Naive B cell (primary cell): Measurements from ENCODE around the gene PARP15. TPM values are rescaled to one million over a fixed set of nuclear protein-coding genes. Genes with fewer than 3 reads are reported as not detected.

Experiments
- ATAC-seq, 2 donors: fragments of 150-1000 bp; cut with Tn5 transposase; 2 replicates each; pipeline ENCODE4 v1.10.0; 2021; ENCODE audit warnings: low read depth in 2 of 2, mild to moderate bottlenecking in 2 of 2, moderate library complexity in 2 of 2
- DNase-seq: peaks from one replicate; pipeline ENCODE4 v3.0.0; 2022
- H3K27ac Mint-ChIP-seq, 6 donors: one replicate each; pipeline ENCODE4 v1.8.0; 2020 to 2022; ENCODE audit warnings: mild to moderate bottlenecking in 6 of 6, mixed read lengths in 6 of 6, moderate library complexity in 5 of 6, inconsistent platforms in 2 of 6
- H3K27me3 Mint-ChIP-seq, 3 donors: one replicate each; pipeline ENCODE4 v1.8.0; 2021 to 2022; ENCODE audit warnings: mixed read lengths in 3 of 3, mild to moderate bottlenecking in 1 of 3
- H3K36me3 Mint-ChIP-seq, 2 donors: one replicate each; pipeline ENCODE4 v1.8.0; 2020 to 2022; ENCODE audit warnings: mixed read lengths in 2 of 2, inconsistent platforms in 1 of 2, mild to moderate bottlenecking in 1 of 2
- H3K4me1 Mint-ChIP-seq, 3 donors: one replicate each; pipeline ENCODE4 v1.8.0; 2020 to 2022; ENCODE audit warnings: mixed read lengths in 3 of 3, inconsistent platforms in 1 of 3, mild to moderate bottlenecking in 1 of 3, moderate library complexity in 1 of 3
- H3K4me3 Mint-ChIP-seq, 8 donors: one replicate each; pipeline ENCODE4 v1.8.0; 2020 to 2022; ENCODE audit warnings: mild to moderate bottlenecking in 8 of 8, mixed read lengths in 8 of 8, moderate library complexity in 8 of 8, inconsistent platforms in 2 of 8
- H3K9me3 Mint-ChIP-seq, 7 donors: one replicate each; pipeline ENCODE4 v1.8.0; 2020 to 2022; ENCODE audit warnings: mixed read lengths in 7 of 7, mild to moderate bottlenecking in 5 of 7, inconsistent platforms in 2 of 7, moderate library complexity in 1 of 7
- polyA plus RNA-seq, 6 donors: library from polyadenylated mRNA; unstranded; fragments of 300-500 nt; fragmentation: Illumina TruSeq; gene quantifications; one replicate each; pipeline ENCODE4 v1.2.3, GENCODE V29; 2021; ENCODE audit warnings: low read depth in 6 of 6

The PARP15 gene
- polyA plus RNA-seq, 6 donors from 2014 or later: 10.9 to 24.4 (median 17.8) TPM

GRCh38 chr3:122581622-122582021, 4.2 kb downstream of the PARP15 start:
- peak overlapping the region in 4 of 6 donors; percentile 5 to 89 (median 64) for H3K27ac Mint-ChIP-seq

GRCh38 chr3:122582390-122582789, 4.9 kb downstream of the PARP15 start:
- Mint-ChIP-seq H3K27me3 (no peaks in the 10 kb centered on the region), H3K36me3 (peaks cover 34 to 36% of the 10 kb centered on the region in 2 donors), H3K4me3 (peak overlapping the region in 2 of 8 donors; percentile 25 to 52), H3K9me3 (peaks cover 4 to 34% (median 25%) of the 10 kb centered on the region in 7 donors), H3K27ac (peak overlapping the region in 5 of 6 donors; percentile 20 to 89 (median 83)), H3K4me1 (peaks cover 28 to 74% (median 32%) of the 10 kb centered on the region in 3 donors)
- DNase-seq (no peak), ATAC-seq (no peak)

More at GRCh38 chr3:122581622-122582021, 4.2 kb downstream of the PARP15 start:
- DNase-seq (no peak), ATAC-seq (no peak)
- Mint-ChIP-seq H3K4me3 (peak overlapping the region in 3 of 8 donors; percentile 37 to 82 (median 39)), H3K9me3 (peaks cover 4 to 34% (median 25%) of the 10 kb centered on the region in 7 donors), H3K27me3 (no peaks in the 10 kb centered on the region), H3K36me3 (peaks cover 34 to 36% of the 10 kb centered on the region in 2 donors), H3K4me1 (peaks cover 29 to 75% (median 34%) of the 10 kb centered on the region in 3 donors)

GRCh38 chr3:122586098-122586497, 8.6 kb downstream of the PARP15 start:
- no peak for DNase-seq
- Mint-ChIP-seq H3K36me3 (peaks cover 32 to 36% of the 10 kb centered on the region in 2 donors), H3K4me3 (no peak overlapping the region), H3K4me1 (peaks cover 28 to 75% (median 48%) of the 10 kb centered on the region in 3 donors), H3K9me3 (peaks cover 4 to 34% (median 25%) of the 10 kb centered on the region in 7 donors), H3K27me3 (no peaks in the 10 kb centered on the region), H3K27ac (peak overlapping the region in 5 of 6 donors; percentile 5 to 87 (median 61))
- ATAC-seq: no peak

- Mint-ChIP-seq H3K27me3 (no peaks in the 10 kb centered on the region), H3K36me3 (peaks cover 24 to 30% of the 10 kb centered on the region in 2 donors), H3K4me1 (peaks cover 22 to 74% (median 42%) of the 10 kb centered on the region in 3 donors)
These were observed 9.5 kb downstream of the PARP15 start for GRCh38 chr3:122586773-122587485.

GRCh38 chr3:122587572-122587971, 10.1 kb downstream of the PARP15 start:
- peaks cover 17 to 27% of the 10 kb centered on the region in 2 donors for H3K36me3 Mint-ChIP-seq

More at GRCh38 chr3:122586773-122587485, 9.5 kb downstream of the PARP15 start:
- ATAC-seq: no peak
- H3K27ac Mint-ChIP-seq: peak overlapping the region; percentile 34 to 90 (median 72)
- no peak for DNase-seq
- H3K9me3 Mint-ChIP-seq: peaks cover 0 to 26% (median 18%) of the 10 kb centered on the region in 7 donors
- no peak overlapping the region for H3K4me3 Mint-ChIP-seq

GRCh38 chr3:122589297-122589696, 11.8 kb downstream of the PARP15 start:
- Mint-ChIP-seq H3K27ac (peak overlapping the region; percentile 56 to 85 (median 74)), H3K36me3 (peaks cover under 1 to 22% of the 10 kb centered on the region in 2 donors), H3K4me3 (peak overlapping the region in 1 of 8 donors; percentile 72), H3K27me3 (no peaks in the 10 kb centered on the region), H3K4me1 (peaks cover 28 to 80% (median 56%) of the 10 kb centered on the region in 3 donors), H3K9me3 (peaks cover 0 to 5% (median 1%) of the 10 kb centered on the region in 7 donors)
- ATAC-seq: peak; percentile 34 to 43
- no peak for DNase-seq

More at GRCh38 chr3:122587572-122587971, 10.1 kb downstream of the PARP15 start:
- Mint-ChIP-seq H3K27ac (peak overlapping the region in 1 of 6 donors; percentile 72), H3K9me3 (peaks cover 0 to 19% (median 11%) of the 10 kb centered on the region in 7 donors), H3K27me3 (no peaks in the 10 kb centered on the region), H3K4me1 (peaks cover 25 to 78% (median 49%) of the 10 kb centered on the region in 3 donors), H3K4me3 (peak overlapping the region in 1 of 8 donors; percentile 55)
- ATAC-seq (no peak), DNase-seq (no peak)

- Mint-ChIP-seq H3K4me1 (peaks cover 38 to 79% (median 65%) of the 10 kb centered on the region in 3 donors), H3K4me3 (peak overlapping the region in 3 of 8 donors; percentile 12 to 51 (median 40)), H3K9me3 (peaks cover 0 to 2% (median 0%) of the 10 kb centered on the region in 7 donors), H3K36me3 (peaks cover 5 to 21% of the 10 kb centered on the region in 2 donors), H3K27ac (peak overlapping the region in 3 of 6 donors; percentile 67 to 85 (median 68)), H3K27me3 (no peaks in the 10 kb centered on the region)
- ATAC-seq: no peak
- no peak for DNase-seq
These were observed 13.2 kb downstream of the PARP15 start for GRCh38 chr3:122590610-122591009.

GRCh38 chr3:122594025-122594424, 16.6 kb downstream of the PARP15 start:
- peaks cover 0 to 4% (median 0%) of the 10 kb centered on the region in 7 donors for H3K9me3 Mint-ChIP-seq

GRCh38 chr3:122598151-122598550, 20.7 kb downstream of the PARP15 start:
- DNase-seq (no peak), ATAC-seq (peak in 1 of 2 donors; percentile 6)
- peak overlapping the region in 2 of 8 donors; percentile 59 to 65 for H3K4me3 Mint-ChIP-seq
- H3K36me3 Mint-ChIP-seq: peaks cover 10 to 30% of the 10 kb centered on the region in 2 donors
- no peaks in the 10 kb centered on the region for H3K27me3 Mint-ChIP-seq
- H3K9me3 Mint-ChIP-seq: peaks cover 0 to 4% (median 0%) of the 10 kb centered on the region in 7 donors
- H3K27ac Mint-ChIP-seq: peak overlapping the region; percentile 8 to 97 (median 52)
- H3K4me1 Mint-ChIP-seq: peaks cover 47 to 71% (median 57%) of the 10 kb centered on the region in 3 donors

More at GRCh38 chr3:122594025-122594424, 16.6 kb downstream of the PARP15 start:
- Mint-ChIP-seq H3K27ac (peak overlapping the region in 2 of 6 donors; percentile 15 to 67), H3K4me3 (no peak overlapping the region), H3K36me3 (peaks cover 10 to 34% of the 10 kb centered on the region in 2 donors), H3K4me1 (peaks cover 30 to 70% (median 52%) of the 10 kb centered on the region in 3 donors), H3K27me3 (no peaks in the 10 kb centered on the region)
- no peak for DNase-seq
- no peak for ATAC-seq

GRCh38 chr3:122598556-122598955, 21.1 kb downstream of the PARP15 start:
- peaks cover 0 to 4% (median 0%) of the 10 kb centered on the region in 7 donors for H3K9me3 Mint-ChIP-seq
- H3K27me3 Mint-ChIP-seq: no peaks in the 10 kb centered on the region
- peaks cover 10 to 34% of the 10 kb centered on the region in 2 donors for H3K36me3 Mint-ChIP-seq
- DNase-seq (peak; percentile 12), ATAC-seq (peak; percentile 63 to 67)
- peak overlapping the region in 5 of 6 donors; percentile 8 to 97 (median 35) for H3K27ac Mint-ChIP-seq
- peak overlapping the region in 1 of 8 donors; percentile 59 for H3K4me3 Mint-ChIP-seq
- H3K4me1 Mint-ChIP-seq: peaks cover 51 to 75% (median 60%) of the 10 kb centered on the region in 3 donors

- no peaks in the 10 kb centered on the region for H3K27me3 Mint-ChIP-seq
- H3K4me1 Mint-ChIP-seq: peaks cover 47 to 69% (median 64%) of the 10 kb centered on the region in 3 donors
- ATAC-seq (no peak), DNase-seq (no peak)
- H3K9me3 Mint-ChIP-seq: peaks cover 0 to 2% (median 0%) of the 10 kb centered on the region in 7 donors
- no peak overlapping the region for H3K4me3 Mint-ChIP-seq
- peaks cover 0 to 21% of the 10 kb centered on the region in 2 donors for H3K36me3 Mint-ChIP-seq
- H3K27ac Mint-ChIP-seq: peak overlapping the region in 4 of 6 donors; percentile 0 to 72 (median 62)
These were observed 24.7 kb downstream of the PARP15 start for GRCh38 chr3:122602011-122602710.

GRCh38 chr3:122603056-122603455, 25.6 kb downstream of the PARP15 start:
- no peaks in the 10 kb centered on the region for H3K9me3 Mint-ChIP-seq
- H3K27me3 Mint-ChIP-seq: no peaks in the 10 kb centered on the region
- H3K4me3 Mint-ChIP-seq: no peak overlapping the region
- H3K36me3 Mint-ChIP-seq: peaks cover 8 to 17% of the 10 kb centered on the region in 2 donors
- DNase-seq (no peak), ATAC-seq (no peak)
- peak overlapping the region in 2 of 6 donors; percentile 0 to 76 for H3K27ac Mint-ChIP-seq
- H3K4me1 Mint-ChIP-seq: peaks cover 52 to 69% (median 68%) of the 10 kb centered on the region in 3 donors

GRCh38 chr3:122606330-122606729, 28.9 kb downstream of the PARP15 start:
- Mint-ChIP-seq H3K4me1 (peaks cover 45 to 58% (median 55%) of the 10 kb centered on the region in 3 donors), H3K27me3 (no peaks in the 10 kb centered on the region), H3K9me3 (no peaks in the 10 kb centered on the region), H3K36me3 (peaks cover 22 to 32% of the 10 kb centered on the region in 2 donors), H3K27ac (peak overlapping the region in 4 of 6 donors; percentile 5 to 69 (median 41)), H3K4me3 (no peak overlapping the region)
- DNase-seq (no peak), ATAC-seq (no peak)
